ENCODE data around the gene MAML2. TPM values are rescaled to one million over a fixed set of nuclear protein-coding genes. Genes with fewer than 3 reads are reported as not detected.

MAML2 gene
- total RNA-seq, 1 donor from 2014 or later: 11.9 TPM

DNA sequence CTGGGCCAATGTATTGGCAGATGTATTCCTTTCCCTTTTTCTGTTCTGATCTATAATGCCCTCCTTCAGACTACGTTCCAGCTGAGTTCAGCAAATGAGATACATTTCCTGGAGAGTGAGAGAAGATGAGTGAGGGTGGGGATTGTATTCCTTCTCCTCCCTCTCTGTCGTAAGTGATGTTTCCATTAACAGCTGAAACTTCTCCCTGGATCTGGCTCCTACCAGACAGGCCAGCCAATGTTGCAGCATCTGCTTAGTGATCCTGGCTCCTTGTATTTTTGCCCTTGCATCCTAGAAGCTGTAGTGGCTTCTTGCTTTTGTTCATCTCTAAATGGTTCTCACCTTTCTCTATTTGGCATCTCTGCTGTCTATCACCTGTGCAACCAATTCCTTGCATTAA is 370.9 kb downstream of the MAML2 start:
- DNase-seq: peak; percentile 34
- H3K4me1 Mint-ChIP-seq: no peaks in the 10 kb centered on the region
- H3K36me3 Mint-ChIP-seq (ENCODE audit: low read depth): peaks cover 2% of the 10 kb centered on the region
- no peak overlapping the region for H3K27ac Mint-ChIP-seq
- H3K9me3 Mint-ChIP-seq: no peaks in the 10 kb centered on the region
- H3K4me3 Mint-ChIP-seq: no peak overlapping the region
- intact Hi-C loops (cut with micrococcal nuclease): no loop called here
- H3K27me3 Mint-ChIP-seq: peaks cover 2% of the 10 kb centered on the region

DNA sequence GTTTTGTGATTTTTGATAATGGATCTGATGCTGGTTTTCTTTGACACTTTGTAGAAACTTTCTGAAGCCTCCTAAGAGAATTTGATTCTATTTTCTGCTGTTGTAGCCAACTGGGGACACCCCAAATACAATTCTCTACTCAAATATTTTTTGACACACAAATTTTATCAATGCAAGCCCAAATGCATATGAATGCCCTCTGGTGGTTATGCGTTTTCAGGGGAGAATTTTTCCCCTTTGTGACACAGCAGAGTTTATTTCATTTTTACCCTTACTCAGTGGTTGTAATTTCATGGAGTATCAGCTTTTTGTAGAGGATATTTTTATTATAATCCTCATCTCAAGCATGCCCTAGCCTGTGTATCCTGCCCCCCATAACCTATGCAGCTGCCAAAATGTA is 374.4 kb downstream of the MAML2 start:
- Mint-ChIP-seq H3K27ac (no peak overlapping the region), H3K4me3 (no peak overlapping the region), H3K27me3 (peaks cover 2% of the 10 kb centered on the region), H3K9me3 (no peaks in the 10 kb centered on the region), H3K4me1 (no peaks in the 10 kb centered on the region), H3K36me3 (ENCODE audit: low read depth) (no peaks in the 10 kb centered on the region)
- intact Hi-C loops (cut with micrococcal nuclease): no loop called here
- no peak for DNase-seq

DNA sequence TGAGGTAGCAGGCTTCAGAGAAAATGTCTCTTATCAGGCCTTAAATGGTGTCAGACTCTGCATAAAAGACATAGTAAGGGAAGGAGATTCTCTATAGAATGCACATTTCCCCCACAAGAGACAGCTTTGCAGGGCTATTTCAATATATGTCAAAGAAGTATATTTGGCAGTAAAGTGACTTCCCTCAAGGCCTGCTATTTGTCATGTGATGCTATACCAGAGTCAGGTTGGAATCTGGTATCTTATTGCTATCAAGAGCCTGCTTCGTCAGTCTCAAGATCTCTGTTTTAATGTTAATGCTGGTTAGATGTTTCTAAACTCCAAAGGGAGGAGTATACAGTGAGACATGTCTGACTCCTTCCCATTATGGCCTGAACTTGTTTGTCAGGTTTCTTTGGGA is 378.7 kb downstream of the MAML2 start:
- H3K27me3 Mint-ChIP-seq: peaks cover 5% of the 10 kb centered on the region
- H3K36me3 Mint-ChIP-seq (ENCODE audit: low read depth): no peaks in the 10 kb centered on the region
- no peaks in the 10 kb centered on the region for H3K4me1 Mint-ChIP-seq
- no peak overlapping the region for H3K27ac Mint-ChIP-seq
- H3K4me3 Mint-ChIP-seq: no peak overlapping the region
- no peaks in the 10 kb centered on the region for H3K9me3 Mint-ChIP-seq
- DNase-seq: no peak
- intact Hi-C loops (cut with micrococcal nuclease): no loop called here

DNA sequence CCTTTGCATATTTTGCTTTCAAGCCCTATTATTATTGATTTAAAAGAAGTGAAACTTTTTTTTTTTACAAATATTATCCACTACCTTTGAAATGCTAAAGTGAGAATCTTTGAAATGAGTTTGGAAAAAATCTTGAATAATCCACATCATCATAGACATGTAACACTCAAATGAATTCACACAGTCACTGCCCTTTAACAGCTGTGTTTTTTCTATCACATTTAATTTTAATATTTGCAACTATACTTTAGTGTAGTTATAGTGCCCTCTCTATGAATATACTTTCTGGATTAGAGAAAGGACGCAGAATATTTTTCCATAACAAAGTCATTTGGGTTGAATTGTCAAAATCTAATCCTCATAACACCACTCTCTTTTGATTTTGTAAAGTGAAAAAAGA is 381.2 kb downstream of the MAML2 start:
- H3K9me3 Mint-ChIP-seq: no peaks in the 10 kb centered on the region
- H3K27ac Mint-ChIP-seq: no peak overlapping the region
- no peak overlapping the region for H3K4me3 Mint-ChIP-seq
- peaks cover 5% of the 10 kb centered on the region for H3K27me3 Mint-ChIP-seq
- DNase-seq: no peak
- H3K36me3 Mint-ChIP-seq (ENCODE audit: low read depth): no peaks in the 10 kb centered on the region
- intact Hi-C loops (cut with micrococcal nuclease): no loop called here
- no peaks in the 10 kb centered on the region for H3K4me1 Mint-ChIP-seq

DNA sequence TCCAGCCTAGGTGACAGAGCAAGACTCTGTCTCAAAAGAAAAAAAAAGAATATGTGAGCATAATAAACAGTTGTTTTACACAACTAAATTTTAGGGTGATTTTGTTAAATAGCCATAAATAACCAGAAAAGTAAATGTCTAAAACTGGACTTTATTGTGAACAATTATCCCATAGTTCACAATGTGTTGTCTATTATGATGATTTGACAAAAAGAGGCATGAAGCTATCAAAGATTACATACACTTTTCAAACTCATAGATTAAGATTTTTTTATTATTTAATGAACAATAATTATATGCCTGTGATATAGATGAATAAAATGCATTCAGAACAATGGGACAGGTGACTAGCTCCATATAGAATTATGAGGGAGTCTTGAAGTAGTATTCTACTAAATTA is 392.1 kb downstream of the MAML2 start:
- Mint-ChIP-seq H3K27me3 (no peaks in the 10 kb centered on the region), H3K36me3 (ENCODE audit: low read depth) (no peaks in the 10 kb centered on the region), H3K4me1 (no peaks in the 10 kb centered on the region), H3K4me3 (no peak overlapping the region), H3K9me3 (peaks cover 21% of the 10 kb centered on the region), H3K27ac (no peak overlapping the region)
- no peak for DNase-seq
- intact Hi-C loops (cut with micrococcal nuclease): no loop called here

DNA sequence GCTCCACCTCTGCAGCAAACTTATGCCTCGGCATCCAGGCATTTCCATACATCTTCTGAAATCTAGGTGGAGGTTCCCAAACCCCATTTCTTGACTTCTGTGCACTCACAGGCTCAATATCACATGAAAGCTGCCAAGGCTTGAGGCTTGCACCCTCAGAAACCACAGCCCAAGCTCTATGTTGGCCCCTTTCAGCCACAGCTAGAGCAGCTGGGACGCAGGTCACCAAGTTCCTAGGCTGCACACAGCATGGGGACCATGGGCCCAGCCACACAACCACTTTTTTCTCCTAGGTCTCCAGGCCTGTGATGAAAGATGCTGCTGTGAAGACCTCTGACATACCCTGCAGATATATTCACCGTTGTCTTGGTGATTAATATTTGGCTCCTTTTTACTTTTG is 394.4 kb downstream of the MAML2 start:
- H3K27ac Mint-ChIP-seq: no peak overlapping the region
- H3K36me3 Mint-ChIP-seq (ENCODE audit: low read depth): no peaks in the 10 kb centered on the region

DNA sequence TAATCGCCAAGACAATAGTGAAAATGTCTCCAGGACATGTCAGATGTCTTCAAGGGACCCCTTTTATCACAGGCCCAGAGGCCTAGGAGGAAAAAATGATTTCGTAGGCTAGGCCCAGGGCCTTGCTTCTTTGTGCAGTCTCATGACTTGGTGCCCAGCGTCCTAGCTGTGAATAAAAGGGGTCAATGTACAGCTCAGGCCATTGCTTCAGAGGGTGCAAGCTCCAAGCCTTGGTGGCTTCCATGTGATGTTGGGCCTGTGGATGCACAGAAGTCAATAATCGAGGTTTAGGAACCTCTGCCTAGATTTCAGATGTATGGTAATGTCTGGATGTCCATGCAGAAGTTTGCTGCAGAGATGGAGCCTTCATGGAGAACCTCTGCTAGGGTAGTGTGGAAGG is 398.4 kb downstream of the MAML2 start:
- Mint-ChIP-seq H3K27ac (no peak overlapping the region), H3K36me3 (ENCODE audit: low read depth) (no peaks in the 10 kb centered on the region), H3K4me3 (no peak overlapping the region), H3K27me3 (no peaks in the 10 kb centered on the region), H3K4me1 (no peaks in the 10 kb centered on the region), H3K9me3 (peaks cover 21% of the 10 kb centered on the region)
- DNase-seq: no peak
- intact Hi-C loops (cut with micrococcal nuclease): no loop called here

More for the DNA sequence above, 394.4 kb downstream of the MAML2 start:
- Mint-ChIP-seq H3K27me3 (no peaks in the 10 kb centered on the region), H3K4me1 (no peaks in the 10 kb centered on the region), H3K4me3 (no peak overlapping the region), H3K9me3 (peaks cover 21% of the 10 kb centered on the region)
- intact Hi-C loops (cut with micrococcal nuclease): no loop called here
- no peak for DNase-seq

DNA sequence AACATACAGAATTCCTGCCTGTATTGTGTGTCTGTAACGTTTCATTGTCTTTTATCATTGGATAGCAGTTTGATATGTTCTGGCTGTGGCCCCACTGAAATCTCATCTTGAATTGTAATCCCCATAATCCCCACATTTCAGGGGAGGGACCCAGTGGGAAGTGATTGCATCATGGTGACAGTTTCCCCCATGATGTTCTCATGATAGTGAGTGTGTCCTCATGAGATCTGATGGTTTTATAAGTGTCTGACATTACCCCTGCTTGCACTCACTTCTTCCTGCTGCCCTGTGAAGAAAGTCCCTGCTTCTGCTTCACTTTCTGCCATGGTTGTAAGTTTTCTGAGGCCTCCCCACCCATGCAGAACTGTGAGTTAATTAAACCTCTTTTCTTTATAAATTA is 399.4 kb downstream of the MAML2 start:
- no peaks in the 10 kb centered on the region for H3K36me3 Mint-ChIP-seq (ENCODE audit: low read depth)
- H3K4me1 Mint-ChIP-seq: no peaks in the 10 kb centered on the region
- no peak overlapping the region for H3K27ac Mint-ChIP-seq
- H3K9me3 Mint-ChIP-seq: peaks cover 15% of the 10 kb centered on the region
- H3K4me3 Mint-ChIP-seq: no peak overlapping the region
- no peaks in the 10 kb centered on the region for H3K27me3 Mint-ChIP-seq
- intact Hi-C loops (cut with micrococcal nuclease): no loop called here
- no peak for DNase-seq

DNA sequence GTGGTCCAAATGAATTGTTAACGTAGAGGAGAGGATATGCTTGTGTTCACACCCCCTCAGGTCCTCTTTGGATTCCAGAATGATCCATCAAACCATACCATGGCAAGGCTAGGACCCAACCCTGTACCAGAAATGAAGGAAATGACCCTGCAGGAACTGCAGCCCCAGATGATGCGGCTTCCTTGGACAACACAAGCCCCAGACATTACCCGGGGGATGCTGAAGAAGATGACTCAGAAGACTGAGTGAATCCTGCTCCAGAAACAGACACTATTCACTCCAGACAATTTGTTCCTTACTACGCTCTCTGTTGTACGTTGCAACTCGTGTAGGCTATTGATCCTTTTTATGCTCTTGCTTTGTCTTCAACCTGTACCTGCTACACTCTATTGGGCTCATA is 403.9 kb downstream of the MAML2 start:
- Mint-ChIP-seq H3K4me3 (no peak overlapping the region), H3K27ac (no peak overlapping the region), H3K4me1 (no peaks in the 10 kb centered on the region), H3K9me3 (no peaks in the 10 kb centered on the region), H3K36me3 (ENCODE audit: low read depth) (no peaks in the 10 kb centered on the region), H3K27me3 (no peaks in the 10 kb centered on the region)
- intact Hi-C loops (cut with micrococcal nuclease): no loop called here
- no peak for DNase-seq

DNA sequence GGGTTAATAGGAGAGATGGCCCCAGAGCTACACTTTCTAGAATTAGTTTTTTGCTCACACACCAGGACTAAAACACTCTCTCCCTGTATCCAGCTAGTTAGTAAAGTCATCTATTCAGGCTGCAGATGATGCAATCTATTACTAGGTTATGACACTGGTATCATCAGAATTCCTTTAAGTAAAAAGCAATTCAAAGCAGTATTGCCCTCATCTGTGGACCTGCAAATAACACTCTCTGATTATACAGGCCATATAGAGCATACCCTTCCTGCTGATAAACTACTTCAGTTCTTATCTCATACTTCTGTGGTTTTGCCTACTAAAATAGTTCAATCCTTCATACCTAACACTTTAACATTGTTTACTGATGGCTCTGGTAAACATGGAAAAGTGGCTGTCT is 405.6 kb downstream of the MAML2 start:
- Mint-ChIP-seq H3K27ac (no peak overlapping the region), H3K36me3 (ENCODE audit: low read depth) (no peaks in the 10 kb centered on the region), H3K4me3 (no peak overlapping the region), H3K4me1 (no peaks in the 10 kb centered on the region), H3K27me3 (peaks cover 2% of the 10 kb centered on the region), H3K9me3 (peaks cover 4% of the 10 kb centered on the region)
- intact Hi-C loops (cut with micrococcal nuclease): no loop called here
- DNase-seq: no peak

DNA sequence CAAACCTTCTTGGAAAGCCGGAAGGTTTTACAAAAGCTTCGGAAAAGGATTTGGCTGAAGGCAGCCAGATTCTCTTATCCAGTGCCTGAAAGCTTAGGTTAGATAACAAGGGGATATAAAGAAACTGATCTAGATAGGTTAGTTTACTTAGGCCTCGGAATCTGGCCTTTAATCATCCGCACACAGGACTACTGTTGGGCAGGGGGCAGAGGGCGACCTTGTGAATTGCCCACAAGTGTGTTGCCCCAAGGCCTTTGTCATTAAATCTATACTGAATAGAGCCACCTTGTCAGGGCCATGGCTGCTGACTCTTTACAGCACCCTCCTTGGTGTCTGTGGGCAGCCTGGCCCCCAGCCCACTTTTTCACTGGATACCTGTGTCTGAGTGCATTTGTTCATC is 409.4 kb downstream of the MAML2 start:
- peaks cover 8% of the 10 kb centered on the region for H3K27me3 Mint-ChIP-seq
- no peak overlapping the region for H3K4me3 Mint-ChIP-seq
- H3K4me1 Mint-ChIP-seq: no peaks in the 10 kb centered on the region
- peaks cover 18% of the 10 kb centered on the region for H3K9me3 Mint-ChIP-seq
- intact Hi-C loops (cut with micrococcal nuclease): no loop called here
- H3K36me3 Mint-ChIP-seq (ENCODE audit: low read depth): peaks cover 2% of the 10 kb centered on the region
- no peak for DNase-seq
- H3K27ac Mint-ChIP-seq: no peak overlapping the region

DNA sequence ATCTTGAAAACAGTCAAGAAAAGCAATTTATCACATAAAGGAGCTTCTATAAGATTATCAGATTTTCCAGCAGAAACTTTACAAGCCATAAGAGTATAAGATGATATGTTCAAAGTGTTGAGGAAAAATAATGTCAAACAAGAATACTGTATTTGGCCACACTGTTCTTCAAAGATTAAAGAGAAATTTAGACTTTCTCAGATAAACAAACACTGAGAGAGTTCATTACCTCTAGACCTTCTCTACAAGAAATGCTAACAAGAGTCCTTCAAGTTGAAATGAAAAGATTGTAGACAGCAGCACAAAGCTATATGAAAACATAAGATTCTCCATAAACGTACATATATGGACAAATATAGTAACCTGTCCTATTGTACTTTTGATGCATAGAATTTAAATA is 411.1 kb downstream of the MAML2 start:
- intact Hi-C loops (cut with micrococcal nuclease): no loop called here
- Mint-ChIP-seq H3K27me3 (peaks cover 14% of the 10 kb centered on the region), H3K36me3 (ENCODE audit: low read depth) (peaks cover 2% of the 10 kb centered on the region), H3K4me3 (no peak overlapping the region), H3K27ac (no peak overlapping the region), H3K9me3 (peaks cover 18% of the 10 kb centered on the region), H3K4me1 (no peaks in the 10 kb centered on the region)
- no peak for DNase-seq

DNA sequence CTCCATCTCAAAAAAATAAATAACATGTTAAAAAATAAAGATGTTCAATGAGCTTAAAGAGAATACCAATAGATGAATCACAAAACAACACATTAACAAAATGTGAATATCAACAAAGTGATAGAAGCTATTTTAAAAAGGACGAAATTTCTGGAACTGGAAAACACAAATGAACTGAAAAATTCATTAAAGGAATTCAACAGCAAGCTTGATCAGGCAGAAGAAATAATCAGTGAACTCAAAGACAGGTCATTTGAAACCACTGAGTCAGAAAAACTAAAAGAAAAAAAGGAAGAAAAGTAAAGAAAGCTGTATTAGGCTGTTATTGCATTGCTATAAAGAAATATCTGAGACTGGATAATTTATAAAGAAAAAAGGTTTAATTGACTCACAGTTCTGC is 412.0 kb downstream of the MAML2 start:
- no peak for DNase-seq
- Mint-ChIP-seq H3K27ac (no peak overlapping the region), H3K27me3 (peaks cover 20% of the 10 kb centered on the region), H3K4me3 (no peak overlapping the region), H3K9me3 (peaks cover 18% of the 10 kb centered on the region), H3K4me1 (no peaks in the 10 kb centered on the region), H3K36me3 (ENCODE audit: low read depth) (peaks cover 2% of the 10 kb centered on the region)
- intact Hi-C loops (cut with micrococcal nuclease): no loop called here

DNA sequence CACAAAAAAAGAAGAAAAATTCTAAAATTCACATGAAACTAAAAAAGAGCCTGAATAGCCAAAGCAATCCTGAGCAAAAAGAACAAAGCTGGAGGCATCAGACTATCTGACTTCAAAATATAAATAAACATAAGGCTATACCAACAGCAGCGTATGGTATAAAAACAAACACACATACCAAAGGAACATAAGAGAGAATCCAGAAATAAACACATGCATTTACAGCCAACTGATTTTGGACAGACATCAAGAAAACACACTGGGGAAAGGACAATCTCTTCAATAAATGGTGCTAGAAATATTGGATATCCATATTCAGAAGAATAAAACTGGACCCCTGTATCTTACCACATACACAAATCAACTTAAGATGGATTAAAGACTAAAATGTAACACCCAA is 416.3 kb downstream of the MAML2 start:
- no peak for DNase-seq
- peaks cover 24% of the 10 kb centered on the region for H3K4me1 Mint-ChIP-seq
- H3K4me3 Mint-ChIP-seq: no peak overlapping the region
- H3K36me3 Mint-ChIP-seq (ENCODE audit: low read depth): peaks cover 2% of the 10 kb centered on the region
- peaks cover 18% of the 10 kb centered on the region for H3K27me3 Mint-ChIP-seq
- H3K27ac Mint-ChIP-seq: no peak overlapping the region
- intact Hi-C loops (cut with micrococcal nuclease): loop anchor here (10.0 kb wide), 1 partner anchor 418 kb away; the partner anchor contains the start of gene MAML2
- H3K9me3 Mint-ChIP-seq: peaks cover 14% of the 10 kb centered on the region
